GM21529 (cell line): Measurements from ENCODE around the gene OSTN.

Experiments
- ATAC-seq: cut with Tn5 transposase; IDR thresholded peaks from one replicate; pipeline ENCODE4 v1.9.1; 2021; ENCODE audit not compliant: unreplicated experiment

The OSTN gene

DNA sequence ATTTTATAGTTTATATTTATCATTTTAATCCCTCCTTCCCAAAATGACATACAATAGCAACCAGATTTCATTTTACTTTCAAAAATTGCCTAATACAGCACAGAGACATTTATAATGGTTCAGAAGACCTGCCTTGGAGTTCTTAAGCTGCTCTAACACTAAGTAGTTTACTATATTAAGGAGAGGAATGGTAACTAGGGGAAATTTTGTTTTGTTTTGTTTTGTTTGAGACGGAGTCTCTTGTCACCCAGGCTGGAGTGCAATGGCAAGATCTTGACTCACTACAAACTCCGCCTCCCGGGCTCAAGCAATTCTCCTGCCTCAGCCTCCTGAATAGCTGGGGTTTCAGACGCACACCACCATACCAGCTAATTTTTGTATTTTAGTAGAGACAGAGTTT is 107.4 kb downstream of the OSTN start:
- ATAC-seq = no peak

DNA sequence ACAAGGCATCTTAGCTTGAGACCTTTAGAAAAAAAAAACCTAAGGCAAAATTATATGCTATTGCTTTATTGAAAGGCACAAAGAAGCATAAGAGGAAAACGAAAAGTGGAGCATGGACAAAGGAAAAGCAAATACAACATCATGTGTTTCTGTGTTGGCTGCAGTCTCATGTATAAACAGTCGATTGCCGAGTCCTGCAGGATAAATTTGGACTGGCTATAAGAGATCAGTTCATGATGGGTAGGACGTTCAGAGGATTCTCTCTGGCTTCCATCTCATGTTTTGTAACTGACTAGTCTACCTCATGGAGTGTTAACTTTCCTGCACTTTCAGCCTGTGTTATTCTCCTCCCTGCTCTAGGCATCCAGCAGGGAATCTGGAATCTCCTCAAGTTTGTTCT is 108.3 kb downstream of the OSTN start:
- no peak for ATAC-seq

DNA sequence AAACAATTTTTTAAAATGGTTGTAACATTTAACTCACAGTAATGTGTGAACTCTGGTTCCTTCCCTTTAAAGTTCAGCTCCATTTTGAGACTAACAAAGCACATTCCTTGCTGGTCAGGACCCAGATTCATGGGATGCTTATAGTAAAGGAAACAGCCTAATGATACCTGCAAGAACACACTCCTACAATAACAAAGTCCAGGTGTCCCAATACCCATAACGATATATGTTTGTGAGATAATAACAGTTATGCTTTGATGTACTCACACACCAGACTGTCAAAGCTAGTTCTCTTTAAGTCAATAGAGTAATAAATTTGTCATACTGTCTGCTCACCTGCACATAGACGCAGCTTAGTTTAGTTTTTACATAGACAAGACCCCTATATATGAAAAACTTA is 114.3 kb downstream of the OSTN start:
- ATAC-seq = no peak

DNA sequence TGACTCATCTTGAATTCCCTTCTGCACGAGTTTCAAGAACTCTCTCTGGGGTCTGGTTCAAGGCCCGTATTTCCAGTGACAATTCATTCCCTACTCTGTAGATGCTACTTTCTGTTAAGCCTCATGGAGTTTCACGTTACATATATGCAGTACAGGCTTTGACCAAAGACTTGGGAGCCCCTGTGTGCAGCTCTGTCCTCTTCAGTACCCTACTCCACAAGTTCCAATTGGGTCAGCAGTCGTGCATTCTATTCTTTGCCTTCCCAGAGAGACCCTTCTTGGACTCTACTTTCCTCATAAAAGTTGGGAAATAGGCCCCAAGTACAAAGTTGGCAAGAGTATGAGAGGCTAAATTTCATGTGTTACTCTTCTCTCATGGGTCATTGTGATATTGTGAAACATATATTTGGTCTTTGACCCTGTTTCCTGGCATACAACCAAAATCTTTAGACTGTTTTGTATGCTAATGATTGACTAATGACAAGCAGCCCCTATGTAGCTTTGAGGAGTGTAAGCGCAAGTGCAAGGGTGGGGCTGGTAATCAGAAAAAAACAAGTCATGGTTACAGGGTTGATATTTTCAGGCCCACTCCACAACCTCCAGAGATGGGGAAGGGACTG is 115.2 kb downstream of the OSTN start:
- ATAC-seq = no peak
